Uterus (tissue), 2 donors: Measurements from ENCODE around the gene SLIT3.

Experiments used
- CTCF ChIP-seq, 4 experiments: fragments of 200-600 bp in 2 of 4; fragments of 450-650 bp in 2 of 4; sonication (generic) in 2 of 4; IDR thresholded peaks; one replicate each; pipeline ENCODE4 v1.5.1; 2016 to 2019; ENCODE audit warnings: antibody characterized with exemption in 4 of 4, mild to moderate bottlenecking in 2 of 4, moderate library complexity in 1 of 4
- POLR2A ChIP-seq, 2 donors: fragments of 450-650 bp; IDR thresholded peaks; one replicate each; pipeline ENCODE4 v1.6.1; 2016; ENCODE audit warnings: antibody characterized with exemption in 2 of 2, mild to moderate bottlenecking in 1 of 2, moderate library complexity in 1 of 2

- TF ChIP-seq CTCF (IDR thresholded peaks at IDR 0.05) (no peak), POLR2A (IDR thresholded peaks at IDR 0.05) (no peak)
These were observed 1.1 kb downstream of the SLIT3 start for GRCh38 chr5:169299663-169300467.
